Type B pancreatic cell (in vitro differentiated cells): ENCODE data around the gene DENND1B. TPM values are rescaled to one million over a fixed set of nuclear protein-coding genes. Genes with fewer than 3 reads are reported as not detected.

ENCODE experiments used
- DNase-seq: peaks from one replicate; pipeline ENCODE4 v3.0.0; 2021; ENCODE audit warnings: mixed read lengths; ENCODE audit not compliant: unreplicated experiment; ENCODE audit errors: extremely low spot score
- H3K27ac Mint-ChIP-seq: 2 replicates; pipeline ENCODE4 v1.8.0; 2021; ENCODE audit warnings: mild to moderate bottlenecking, mixed read lengths
- H3K27me3 Mint-ChIP-seq: 2 replicates; pipeline ENCODE4 v1.8.0; 2021; ENCODE audit warnings: mixed read lengths
- H3K36me3 Mint-ChIP-seq: 2 replicates; pipeline ENCODE4 v1.8.0; 2021; ENCODE audit warnings: mixed read lengths
- H3K4me1 Mint-ChIP-seq: one replicate; pipeline ENCODE4 v1.8.0; 2021; ENCODE audit warnings: mixed read lengths; ENCODE audit not compliant: unreplicated experiment
- H3K4me3 Mint-ChIP-seq: 2 replicates; pipeline ENCODE4 v1.8.0; 2021; ENCODE audit warnings: mild to moderate bottlenecking, mixed read lengths
- H3K9me3 Mint-ChIP-seq: 2 replicates; pipeline ENCODE4 v1.8.0; 2021; ENCODE audit warnings: mixed read lengths
- CTCF ChIP-seq: fragments of 200-600 bp; sonication (generic); conservative IDR thresholded peaks from 2 replicates; pipeline ENCODE4 v1.5.0; 2021; ENCODE audit warnings: antibody characterized with exemption, mild to moderate bottlenecking
- total RNA-seq: library from RNA; stranded (reverse); gene quantifications from 2 replicates; pipeline ENCODE4 v1.2.1, GENCODE V29; 2021; ENCODE audit warnings: low replicate concordance

The DENND1B gene
- total RNA-seq, 1 donor from 2014 or later: 8.7 TPM

- Mint-ChIP-seq H3K4me3 (no peak overlapping the region), H3K9me3 (no peaks in the 10 kb centered on the region), H3K27me3 (no peaks in the 10 kb centered on the region), H3K27ac (peak overlapping the region; percentile 97), H3K36me3 (no peaks in the 10 kb centered on the region), H3K4me1 (peaks cover 7% of the 10 kb centered on the region)
- no peak for DNase-seq
- TF ChIP-seq CTCF: no peak
These were observed 7.6 kb upstream of the DENND1B start for GRCh38 chr1:197782722-197783360.

GRCh38 chr1:197781968-197782721, 6.9 kb upstream of the DENND1B start:
- Mint-ChIP-seq H3K36me3 (no peaks in the 10 kb centered on the region), H3K9me3 (no peaks in the 10 kb centered on the region), H3K4me3 (no peak overlapping the region), H3K4me1 (peaks cover 7% of the 10 kb centered on the region), H3K27ac (peak overlapping the region; percentile 82), H3K27me3 (no peaks in the 10 kb centered on the region)
- TF ChIP-seq CTCF: no peak
- DNase-seq: no peak

- H3K4me3 Mint-ChIP-seq: no peak overlapping the region
- DNase-seq: no peak
- peaks cover 12% of the 10 kb centered on the region for H3K4me1 Mint-ChIP-seq
- no peak overlapping the region for H3K27ac Mint-ChIP-seq
- no peaks in the 10 kb centered on the region for H3K36me3 Mint-ChIP-seq
- H3K9me3 Mint-ChIP-seq: no peaks in the 10 kb centered on the region
- no peak for TF ChIP-seq CTCF
- peaks cover 3% of the 10 kb centered on the region for H3K27me3 Mint-ChIP-seq
These were observed 4.6 kb upstream of the DENND1B start for GRCh38 chr1:197779921-197780320.

- H3K4me3 Mint-ChIP-seq: no peak overlapping the region
- no peaks in the 10 kb centered on the region for H3K36me3 Mint-ChIP-seq
- DNase-seq: no peak
- H3K4me1 Mint-ChIP-seq: peaks cover 21% of the 10 kb centered on the region
- no peak overlapping the region for H3K27ac Mint-ChIP-seq
- H3K9me3 Mint-ChIP-seq: no peaks in the 10 kb centered on the region
- H3K27me3 Mint-ChIP-seq: peaks cover 3% of the 10 kb centered on the region
- no peak for TF ChIP-seq CTCF
These were observed 3.2 kb upstream of the DENND1B start for GRCh38 chr1:197778366-197778945.

- no peak for DNase-seq
- H3K27me3 Mint-ChIP-seq: peaks cover 3% of the 10 kb centered on the region
- H3K4me3 Mint-ChIP-seq: peak overlapping the region; percentile 97
- H3K9me3 Mint-ChIP-seq: no peaks in the 10 kb centered on the region
- peak overlapping the region; percentile 96 for H3K27ac Mint-ChIP-seq
- peaks cover 18% of the 10 kb centered on the region for H3K4me1 Mint-ChIP-seq
- TF ChIP-seq CTCF: no peak
- H3K36me3 Mint-ChIP-seq: no peaks in the 10 kb centered on the region
These were observed 1.2 kb upstream of the DENND1B start for GRCh38 chr1:197776351-197777105.
